HS-27A (cell line): Measurements from ENCODE around the gene CAPN13.

Experiments used
- DNase-seq: peaks from one replicate; pipeline ENCODE4 v3.0.0-alpha.2; 2012; ENCODE audit warnings: low read depth, missing footprints

The CAPN13 gene

GRCh38 chr2:30730736-30731647 lies 76.3 kb downstream of the CAPN13 start:
- no peak for DNase-seq

DNA sequence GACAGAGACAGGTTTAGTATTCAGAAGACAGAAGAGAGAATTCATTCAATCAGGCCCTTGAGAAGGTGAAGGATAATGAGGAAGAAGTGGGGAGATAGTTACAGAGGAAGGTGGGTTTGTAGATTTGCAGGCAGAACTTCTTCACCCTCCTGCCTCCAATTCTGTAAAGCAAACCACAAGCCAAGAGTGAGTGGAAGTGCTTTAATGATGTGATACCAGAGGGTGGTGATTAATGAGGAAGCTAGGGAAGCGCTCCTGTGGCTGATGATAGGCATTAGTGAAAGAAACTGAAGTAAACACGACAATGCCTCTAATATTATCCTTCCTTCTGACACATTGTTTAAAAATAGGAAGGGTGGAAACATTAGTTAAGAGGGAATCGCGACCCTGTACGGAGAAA lies 78.2 kb downstream of the CAPN13 start:
- DNase-seq, result no peak

- DNase-seq, result no peak
Observed at GRCh38 chr2:30722936-30723725, 84.1 kb downstream of the CAPN13 start.

DNA sequence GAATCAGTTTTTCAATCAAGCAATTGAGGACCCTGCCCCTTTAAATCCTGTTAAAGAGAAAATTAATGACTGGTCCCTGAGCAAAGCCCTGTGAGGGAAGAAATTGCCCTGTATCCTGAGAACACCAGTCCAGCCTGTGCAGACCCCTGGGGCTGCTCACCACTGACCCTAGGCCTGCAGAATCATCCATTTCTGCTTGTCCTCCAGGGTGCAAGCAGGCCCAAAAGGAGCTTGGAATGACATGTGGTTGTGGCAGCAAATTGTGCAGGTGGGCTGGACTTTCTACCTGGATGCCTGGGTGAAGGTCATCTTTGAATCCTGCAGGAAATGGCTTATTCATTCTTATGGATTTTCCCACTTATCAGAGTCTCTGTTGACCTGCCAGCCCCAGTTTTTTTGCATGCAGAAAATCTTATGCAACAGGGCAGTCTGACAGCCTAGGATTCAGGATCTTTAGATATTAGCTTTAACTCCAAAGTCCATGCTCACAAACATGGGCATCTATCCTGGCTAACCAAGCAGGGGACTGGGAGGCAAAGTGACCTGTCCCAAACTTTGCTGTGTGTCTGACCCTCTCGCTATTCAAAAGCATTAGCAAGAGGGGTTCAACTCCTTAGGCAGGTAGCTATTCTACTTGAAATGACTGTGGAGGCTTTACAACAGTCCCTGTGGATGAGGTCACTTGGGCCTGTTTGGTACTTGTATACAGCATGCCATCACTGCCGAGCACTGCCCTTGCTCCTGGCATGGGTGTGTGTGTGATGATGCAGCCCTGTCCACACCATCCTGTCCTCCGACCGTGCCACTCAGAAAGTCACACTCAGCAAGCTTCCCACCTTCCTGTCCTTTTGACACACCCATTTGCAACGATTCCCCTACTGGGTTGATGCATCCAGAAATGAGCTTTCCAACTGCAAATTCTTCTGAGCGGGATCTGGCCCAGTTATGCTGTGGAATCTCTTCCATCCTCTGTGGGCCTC lies 85.3 kb downstream of the CAPN13 start:
- DNase-seq, result no peak

GRCh38 chr2:30721241-30721640 lies 86.0 kb downstream of the CAPN13 start:
- DNase-seq, result no peak

DNA sequence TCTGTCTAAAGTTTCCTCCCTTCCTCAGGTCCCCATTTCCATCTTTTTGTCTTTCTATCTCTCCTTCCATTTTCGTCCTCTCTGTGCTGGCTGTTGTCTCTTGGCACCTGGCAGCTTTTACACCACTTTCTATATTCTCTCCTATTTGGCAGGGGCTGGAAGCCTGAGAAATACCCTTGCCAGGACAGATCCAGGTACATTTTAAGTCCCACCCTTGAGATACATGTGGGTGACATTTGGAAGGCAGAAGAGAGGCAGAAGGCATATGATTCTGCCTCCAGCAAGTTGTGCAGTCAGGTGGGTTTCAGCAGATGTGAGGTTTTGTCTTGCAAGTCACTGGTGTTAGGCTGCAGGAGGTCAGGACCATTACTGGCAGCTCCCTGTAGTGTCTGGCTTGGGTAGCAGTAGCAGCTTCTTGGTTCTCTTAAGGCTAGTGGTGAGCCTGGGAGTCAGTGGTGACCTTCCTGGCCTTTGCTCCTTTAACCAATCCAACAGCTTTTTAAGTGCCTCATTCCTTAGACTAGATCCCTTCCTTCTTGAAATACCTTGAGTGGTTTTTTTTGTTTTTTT lies 90.1 kb downstream of the CAPN13 start:
- DNase-seq, result no peak

- DNase-seq, result no peak
Observed at GRCh38 chr2:30716123-30716900, 90.9 kb downstream of the CAPN13 start.

DNA sequence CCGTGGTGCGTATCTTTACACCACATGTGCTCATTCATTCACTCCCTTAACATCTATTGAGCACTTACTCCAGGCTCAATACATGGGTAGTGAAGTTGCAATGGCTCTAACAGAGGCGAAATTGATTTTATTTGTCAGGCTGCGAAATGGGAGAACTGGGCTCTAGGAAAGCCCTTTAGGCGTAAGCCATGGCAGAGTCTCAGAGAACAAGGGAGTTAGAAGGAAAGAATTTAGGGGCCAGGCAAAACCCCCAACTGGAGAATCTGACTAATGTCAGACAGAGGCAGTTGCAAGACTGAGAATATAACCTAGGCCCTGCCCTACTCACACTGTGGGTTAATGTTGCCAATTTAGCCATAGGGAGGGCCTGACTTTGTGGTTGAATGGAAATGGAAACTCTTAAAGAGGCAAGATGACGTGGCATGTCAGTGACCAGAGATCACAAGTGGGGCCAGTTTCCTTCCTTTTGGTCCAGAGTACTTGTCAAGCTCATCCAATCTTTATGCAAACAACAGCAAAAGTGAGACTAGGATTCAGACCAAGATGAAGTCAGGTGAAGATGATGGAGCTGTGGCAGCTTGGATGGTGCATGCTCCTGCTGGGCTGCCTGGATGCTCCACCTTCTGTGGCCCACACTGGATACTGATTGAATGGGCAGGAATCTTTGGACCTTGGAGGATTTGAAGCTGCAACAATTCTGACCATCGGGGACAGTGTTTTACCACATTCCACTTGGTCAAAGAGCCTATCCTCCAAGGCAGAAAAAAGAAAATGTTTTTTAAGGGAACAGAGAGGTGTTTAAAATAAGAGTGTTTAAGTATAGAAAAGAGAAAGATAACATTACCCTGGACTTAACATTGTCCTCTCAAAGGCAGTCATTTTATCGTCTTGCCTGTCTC lies 92.2 kb downstream of the CAPN13 start:
- no peak for DNase-seq

DNA sequence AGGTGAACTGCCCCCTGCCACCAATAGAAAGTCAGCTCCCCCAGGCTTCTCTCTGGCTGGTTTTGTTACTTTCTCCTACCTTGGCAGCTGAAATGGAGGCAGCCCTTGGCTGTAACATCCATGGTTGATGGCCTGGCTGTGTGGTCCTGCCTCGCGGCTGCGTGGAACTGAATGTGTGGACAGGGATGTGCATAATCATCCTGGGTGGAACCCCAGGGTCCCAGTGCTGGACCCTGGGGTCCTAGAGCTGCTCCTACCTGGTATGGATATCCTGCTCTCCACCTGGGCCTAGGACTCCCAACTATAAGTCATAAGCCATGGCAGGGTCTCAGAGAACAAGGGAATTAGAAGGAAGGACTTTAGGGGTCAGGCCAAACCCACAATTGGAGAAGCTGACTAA lies 93.5 kb downstream of the CAPN13 start:
- no peak for DNase-seq

DNA sequence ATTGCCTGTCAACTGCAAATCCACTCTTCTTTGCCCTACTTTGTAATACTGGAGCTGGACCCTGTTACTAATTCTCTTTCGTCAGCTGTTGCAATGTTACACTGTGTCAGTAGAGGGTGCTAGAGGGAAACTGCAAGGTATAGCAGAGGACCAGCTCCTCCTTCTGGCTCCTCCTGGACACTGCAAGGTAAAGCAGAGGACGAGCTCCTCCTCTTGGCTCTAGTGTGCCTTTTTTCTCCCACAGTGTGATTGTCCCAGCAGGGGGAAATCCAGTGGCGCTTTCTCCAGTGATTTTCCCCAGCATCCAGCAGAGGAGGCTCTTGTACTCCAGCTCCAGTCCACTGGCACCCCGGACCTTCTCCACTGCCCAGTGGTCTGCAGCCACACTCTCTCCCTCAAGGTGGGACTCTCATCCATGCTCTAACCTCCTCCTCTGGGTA lies 95.6 kb downstream of the CAPN13 start:
- DNase-seq, result peak; percentile 68

DNA sequence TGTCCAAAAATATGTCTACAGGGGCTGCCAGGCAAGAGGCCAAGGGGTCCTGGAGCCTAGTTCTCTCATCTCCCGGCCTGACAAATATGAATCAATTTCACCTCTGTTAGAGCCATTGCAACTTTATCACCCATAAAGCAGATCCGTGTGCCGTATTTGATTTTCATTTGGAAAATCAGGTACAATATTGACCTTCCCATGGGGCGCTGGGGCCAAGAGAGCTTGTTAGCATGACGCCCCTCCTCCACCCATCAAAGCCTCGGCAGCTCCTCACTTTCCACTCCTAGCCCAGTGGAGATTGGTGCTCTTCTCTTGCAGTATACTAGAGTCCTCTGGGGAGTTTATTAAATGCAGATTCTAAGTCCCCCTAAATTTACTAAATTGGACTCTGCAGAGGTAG lies 96.8 kb downstream of the CAPN13 start:
- no peak for DNase-seq

- no peak for DNase-seq
Observed at GRCh38 chr2:30710016-30710415, 97.2 kb downstream of the CAPN13 start.

DNA sequence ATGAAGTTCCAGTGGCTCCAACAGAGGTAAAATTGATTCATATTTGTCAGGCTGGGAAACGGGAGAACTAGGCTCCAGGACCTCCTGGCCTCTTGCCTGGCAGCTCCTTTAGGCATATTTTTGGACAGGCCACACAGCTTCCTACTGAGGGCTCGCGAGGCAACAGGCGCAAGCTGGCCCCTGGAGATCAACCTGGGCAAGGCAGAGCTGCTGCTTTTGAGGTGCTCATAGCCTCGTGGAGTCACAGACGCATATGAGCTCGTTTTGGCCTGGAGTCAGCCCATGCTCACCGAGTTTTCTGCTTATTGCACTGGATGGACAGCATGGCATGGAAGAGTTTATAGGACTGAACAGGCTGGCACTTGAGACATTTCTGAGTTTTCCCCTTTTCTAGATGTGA lies 97.7 kb downstream of the CAPN13 start:
- no peak for DNase-seq

- DNase-seq, result no peak
Observed at GRCh38 chr2:30708491-30709290, 98.6 kb downstream of the CAPN13 start.

GRCh38 chr2:30707304-30707903 lies 99.8 kb downstream of the CAPN13 start:
- no peak for DNase-seq

DNA sequence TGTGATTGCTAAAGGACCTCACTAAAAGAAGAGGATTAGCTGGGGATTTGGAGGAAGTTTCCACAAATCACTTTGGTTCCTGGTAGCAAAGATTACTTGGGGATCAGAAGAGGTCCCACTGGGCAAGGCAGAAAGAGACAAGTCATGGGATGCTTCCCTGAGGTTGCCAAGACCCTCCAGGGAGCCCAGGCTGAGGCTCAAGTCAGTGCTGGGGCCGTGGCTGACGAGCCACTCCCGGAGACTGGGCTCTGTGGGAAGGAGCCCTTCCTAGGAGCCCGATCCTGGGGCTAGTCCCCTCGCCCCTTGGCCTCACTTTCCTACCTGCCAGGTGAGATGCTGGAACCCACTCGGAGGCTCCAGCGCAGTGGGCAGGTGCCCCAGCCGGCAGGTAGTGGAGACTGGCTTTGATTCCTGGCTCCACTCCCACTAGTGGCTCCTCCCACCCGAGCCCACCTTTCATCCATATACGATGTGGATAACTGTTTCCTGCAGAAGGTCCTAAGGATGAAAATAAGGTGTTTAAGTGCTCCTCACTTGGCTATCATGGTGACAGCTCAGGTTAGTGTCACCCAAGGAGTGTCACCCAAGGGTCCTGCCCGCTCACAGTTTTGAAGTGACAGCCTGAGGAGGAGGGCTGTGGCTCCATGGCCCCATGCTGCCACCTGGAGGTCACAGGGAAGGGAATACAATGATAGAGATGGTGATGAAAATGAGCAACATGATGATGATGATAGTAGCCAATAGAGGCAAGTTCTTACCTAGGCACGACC lies 100.5 kb downstream of the CAPN13 start:
- DNase-seq, result peak; percentile 42

GRCh38 chr2:30705711-30706533 lies 101.3 kb downstream of the CAPN13 start:
- DNase-seq, result no peak
